Uterus (tissue), 4 donors: ENCODE results near the gene FCER1G. TPM values are rescaled to one million over a fixed set of nuclear protein-coding genes. Genes with fewer than 3 reads are reported as not detected.
"Not testable (repeated sequence)": the region's sequence is repeated elsewhere in the genome, so short reads cannot be mapped to it uniquely, and the experiment has no call there.

Source experiments
- DNase-seq, 2 donors: peaks; one replicate each; pipeline ENCODE4 v3.0.0-alpha.2; 2019 to 2020
- H3K27ac ChIP-seq, 2 donors: fragments of 200-600 bp; sonication (generic); 1 replicate in 1 of 2; 2 replicates in 1 of 2; pipeline ENCODE4 v1.5.1; 2016 to 2018
- H3K27me3 ChIP-seq, 2 donors: fragments of 200-600 bp; sonication (generic); one replicate each; pipeline ENCODE4 v1.5.1; 2018 to 2019; ENCODE audit warnings: control low read depth in 1 of 2
- H3K36me3 ChIP-seq, 2 donors: fragments of 200-600 bp; sonication (generic); one replicate each; pipeline ENCODE4 v1.5.1; 2019; ENCODE audit warnings: control low read depth in 1 of 2
- H3K4me1 ChIP-seq, 2 donors: fragments of 200-600 bp; sonication (generic); one replicate each; pipeline ENCODE4 v1.5.1; 2018 to 2019; ENCODE audit warnings: control low read depth in 1 of 2
- H3K4me3 ChIP-seq, 2 donors: fragments of 200-600 bp; sonication (generic); 1 replicate in 1 of 2; 2 replicates in 1 of 2; pipeline ENCODE4 v1.5.1; 2018 to 2019; ENCODE audit warnings: mild to moderate bottlenecking in 1 of 2
- H3K9me3 ChIP-seq, 2 donors: fragments of 200-600 bp; sonication (generic); one replicate each; pipeline ENCODE4 v1.5.1; 2019; ENCODE audit warnings: control low read depth in 1 of 2
- POLR2A ChIP-seq, 2 donors: fragments of 450-650 bp; IDR thresholded peaks; one replicate each; pipeline ENCODE4 v1.6.1; 2016; ENCODE audit warnings: antibody characterized with exemption in 2 of 2, mild to moderate bottlenecking in 1 of 2, moderate library complexity in 1 of 2
- intact Hi-C: fragments of 100-400 bp; cut with DNase I; formaldehyde crosslinking; loops from one replicate; pipeline ENCODE4 v1.15.1; 2023; ENCODE audit warnings: low total_unique reads
- total RNA-seq, 4 donors: library from RNA; depleted of rRNA in 3 of 4; stranded (reverse); fragments of >200 nt in 3 of 4; gene quantifications; one replicate each; pipeline versions ENCODE4 v1.1.0 to v1.2.4, GENCODE V29; 2014 to 2023
- TF ChIP-seq, protein P1 (sequence below), 4 experiments: fragments of 200-600 bp in 2 of 4; fragments of 450-650 bp in 2 of 4; sonication (generic) in 2 of 4; IDR thresholded peaks; one replicate each; pipeline ENCODE4 v1.5.1; 2016 to 2019; ENCODE audit warnings: antibody characterized with exemption in 4 of 4, mild to moderate bottlenecking in 2 of 4, moderate library complexity in 1 of 4
- donor health status: DM: yes; HTN: yes; CAD: no.

The FCER1G gene
- total RNA-seq, 4 donors from 2014 or later, result 1.3 to 39.4 (median 12.6) TPM

DNA sequence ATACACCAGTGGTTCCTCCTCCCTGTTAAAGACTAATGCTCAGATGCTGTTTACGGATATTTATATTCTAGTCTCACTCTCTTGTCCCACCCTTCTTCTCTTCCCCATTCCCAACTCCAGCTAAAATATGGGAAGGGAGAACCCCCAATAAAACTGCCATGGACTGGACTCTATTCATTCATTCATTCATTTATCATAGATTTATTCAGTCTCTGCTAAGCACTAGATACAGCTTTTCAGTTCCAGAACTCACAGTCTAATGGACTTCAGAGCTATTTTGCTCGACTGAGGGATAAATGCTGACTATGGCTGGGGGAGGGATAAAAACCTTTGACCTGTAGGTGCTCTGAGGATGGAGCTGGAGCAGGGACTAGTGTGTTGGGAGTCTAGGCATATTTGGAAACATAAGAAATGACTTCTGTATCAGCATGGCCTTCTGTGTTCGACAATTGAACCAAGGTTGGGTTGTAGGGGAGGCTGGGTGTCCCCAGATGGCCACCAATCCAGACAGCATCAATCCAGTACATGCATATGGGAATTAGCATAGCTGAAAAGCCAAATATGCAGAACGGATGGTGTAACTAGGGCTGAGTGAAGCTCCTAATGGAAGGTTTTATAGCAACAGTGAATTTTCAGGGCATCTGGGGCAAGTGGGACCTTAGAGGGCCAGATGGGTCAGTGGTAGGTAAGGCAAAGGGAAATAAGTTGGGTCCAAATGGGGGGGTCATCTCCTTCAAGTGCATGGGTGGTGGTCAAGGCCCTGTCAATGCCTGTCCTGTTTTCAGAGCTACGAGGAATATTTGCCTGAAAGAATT lies 4.2 kb downstream of the FCER1G start:
- H3K27me3 ChIP-seq, result no peaks in the 10 kb centered on the region
- H3K4me1 ChIP-seq, result no peaks in the 10 kb centered on the region
- no peak for DNase-seq
- H3K36me3 ChIP-seq, result no peaks in the 10 kb centered on the region
- no peak overlapping the region for H3K27ac ChIP-seq
- intact Hi-C loops, result loop anchor here (10.0 kb wide), 1 partner anchor 1014 kb away; the partner anchor contains the start of gene PEA15
- no peak for TF ChIP-seq POLR2A (IDR thresholded peaks at IDR 0.05)
- TF ChIP-seq, protein P1, sequence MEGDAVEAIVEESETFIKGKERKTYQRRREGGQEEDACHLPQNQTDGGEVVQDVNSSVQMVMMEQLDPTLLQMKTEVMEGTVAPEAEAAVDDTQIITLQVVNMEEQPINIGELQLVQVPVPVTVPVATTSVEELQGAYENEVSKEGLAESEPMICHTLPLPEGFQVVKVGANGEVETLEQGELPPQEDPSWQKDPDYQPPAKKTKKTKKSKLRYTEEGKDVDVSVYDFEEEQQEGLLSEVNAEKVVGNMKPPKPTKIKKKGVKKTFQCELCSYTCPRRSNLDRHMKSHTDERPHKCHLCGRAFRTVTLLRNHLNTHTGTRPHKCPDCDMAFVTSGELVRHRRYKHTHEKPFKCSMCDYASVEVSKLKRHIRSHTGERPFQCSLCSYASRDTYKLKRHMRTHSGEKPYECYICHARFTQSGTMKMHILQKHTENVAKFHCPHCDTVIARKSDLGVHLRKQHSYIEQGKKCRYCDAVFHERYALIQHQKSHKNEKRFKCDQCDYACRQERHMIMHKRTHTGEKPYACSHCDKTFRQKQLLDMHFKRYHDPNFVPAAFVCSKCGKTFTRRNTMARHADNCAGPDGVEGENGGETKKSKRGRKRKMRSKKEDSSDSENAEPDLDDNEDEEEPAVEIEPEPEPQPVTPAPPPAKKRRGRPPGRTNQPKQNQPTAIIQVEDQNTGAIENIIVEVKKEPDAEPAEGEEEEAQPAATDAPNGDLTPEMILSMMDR (IDR thresholded peaks at IDR 0.05), result no peak
- no peaks in the 10 kb centered on the region for H3K9me3 ChIP-seq
- H3K4me3 ChIP-seq, result no peak overlapping the region

DNA sequence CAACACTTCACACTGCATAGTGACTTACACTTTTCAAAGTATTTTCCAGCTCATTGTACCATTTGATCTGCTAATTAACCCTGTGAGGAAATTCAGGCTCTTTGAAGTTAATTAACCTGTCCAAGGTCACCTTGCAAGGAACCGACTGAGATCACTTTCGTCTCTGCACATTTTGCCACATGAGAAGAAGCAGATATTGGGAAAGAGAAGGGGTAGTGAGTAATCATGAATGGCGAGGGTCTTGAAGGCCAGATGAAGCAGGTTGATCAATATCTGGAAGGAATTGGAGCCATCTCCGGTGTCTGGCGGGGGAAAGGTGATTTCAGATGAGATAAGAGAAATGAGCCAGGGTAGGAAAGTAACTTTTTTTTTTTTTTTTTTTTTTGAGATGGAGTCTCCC lies 4.9 kb downstream of the FCER1G start:
- intact Hi-C loops, result no loop called here
- no peaks in the 10 kb centered on the region for H3K9me3 ChIP-seq

DNA sequence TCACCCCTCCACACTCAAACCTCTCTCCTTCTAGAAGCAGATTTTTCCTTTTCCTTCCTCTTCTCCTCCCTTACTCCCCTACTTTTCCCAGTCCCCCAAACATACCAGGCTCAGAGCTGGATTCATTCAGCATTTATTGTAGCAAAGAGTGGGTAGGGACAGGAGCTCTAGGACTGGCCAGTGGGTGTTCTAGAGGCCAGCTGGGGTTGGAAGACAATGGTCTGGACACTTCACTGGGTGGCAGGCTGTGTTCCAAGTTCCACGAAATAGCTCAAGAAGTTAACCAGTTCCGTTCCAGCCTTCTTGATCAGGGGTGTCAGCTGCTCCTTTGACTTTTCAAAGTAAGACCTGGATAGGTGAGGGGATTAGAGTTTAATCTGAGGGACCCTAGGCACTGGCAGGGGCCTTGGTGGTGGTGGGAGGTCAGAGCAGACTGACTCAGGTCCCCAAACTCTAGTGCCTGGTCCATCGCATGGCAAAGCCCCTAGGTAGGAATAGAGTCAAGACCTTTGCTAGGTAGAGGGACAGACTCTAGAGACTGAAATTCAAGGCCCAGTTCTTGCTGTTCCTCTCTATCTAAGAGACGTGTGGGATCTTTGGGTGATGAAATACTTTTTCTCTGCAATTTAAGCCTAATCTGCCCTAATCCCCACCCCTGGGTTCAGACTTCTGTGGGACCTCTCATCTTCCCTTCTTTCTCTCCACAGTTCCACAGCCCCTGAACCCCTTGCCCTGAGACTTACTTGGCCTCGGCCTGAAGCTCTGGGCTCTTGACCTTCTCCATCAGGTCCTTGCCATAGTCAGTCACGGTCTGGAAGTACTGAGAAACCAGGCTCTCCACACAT lies 7.3 kb downstream of the FCER1G start:
- Histone ChIP-seq H3K27ac (no peak overlapping the region), H3K4me3 (no peak overlapping the region), H3K9me3 (no peaks in the 10 kb centered on the region), H3K36me3 (no peaks in the 10 kb centered on the region), H3K27me3 (no peaks in the 10 kb centered on the region), H3K4me1 (peaks cover 2 to 8% of the 10 kb centered on the region in 2 donors)
- TF ChIP-seq, protein P1 (IDR thresholded peaks at IDR 0.05), result no peak
- TF ChIP-seq POLR2A (IDR thresholded peaks at IDR 0.05), result no peak
- intact Hi-C loops, result no loop called here
- no peak for DNase-seq

More for the DNA sequence above, 4.9 kb downstream of the FCER1G start:
- Histone ChIP-seq H3K36me3 (no peaks in the 10 kb centered on the region), H3K4me3 (no peak overlapping the region), H3K4me1 (no peaks in the 10 kb centered on the region), H3K27me3 (no peaks in the 10 kb centered on the region), H3K27ac (no peak overlapping the region)
- TF ChIP-seq, protein P1 (IDR thresholded peaks at IDR 0.05), result no peak
- no peak for DNase-seq

DNA sequence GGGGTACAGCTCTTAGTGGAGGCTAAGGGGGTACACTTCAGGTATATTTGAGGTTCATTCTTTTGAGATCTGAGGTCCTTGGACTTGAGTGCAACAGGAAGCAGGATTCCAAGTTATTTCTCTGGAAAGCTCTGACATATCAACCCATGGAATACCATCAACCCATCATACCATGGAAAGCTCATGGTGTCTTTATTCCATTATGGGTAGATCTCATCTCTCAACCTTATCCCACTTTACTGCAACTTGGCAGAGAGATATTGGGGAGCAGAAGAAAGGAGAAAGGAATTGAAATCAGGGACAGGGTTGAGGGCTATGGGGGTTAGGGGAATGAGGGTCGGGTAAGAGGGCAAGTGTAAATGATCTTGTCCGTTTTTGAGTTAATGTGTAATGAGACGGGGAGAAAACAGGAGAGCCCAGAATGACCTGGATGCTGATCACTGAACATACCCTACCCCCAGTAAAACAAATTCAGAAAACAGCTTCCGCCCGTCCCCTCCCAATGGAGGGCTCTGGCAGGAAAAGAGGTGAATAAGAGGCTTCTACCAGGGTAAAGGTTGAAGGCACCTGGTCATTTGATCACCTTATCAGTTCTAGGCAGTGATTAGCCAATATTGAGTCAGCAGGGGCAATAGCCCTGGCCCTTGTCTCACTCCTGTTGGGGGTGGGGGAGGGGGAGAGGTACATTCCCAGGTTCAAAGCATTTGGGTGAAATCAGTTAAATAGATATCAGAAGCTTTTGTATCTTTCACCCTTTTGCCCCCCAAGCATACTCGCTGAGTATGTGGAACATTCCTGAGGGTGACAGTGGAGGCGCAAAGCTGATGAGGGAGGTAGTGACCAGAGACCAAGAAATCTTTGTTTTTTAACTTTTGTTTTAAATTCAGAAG lies 9.0 kb downstream of the FCER1G start:
- Histone ChIP-seq H3K27ac (no peak overlapping the region), H3K27me3 (no peaks in the 10 kb centered on the region), H3K4me1 (peaks cover 2 to 8% of the 10 kb centered on the region in 2 donors), H3K4me3 (no peak overlapping the region), H3K9me3 (no peaks in the 10 kb centered on the region), H3K36me3 (no peaks in the 10 kb centered on the region)
- TF ChIP-seq, protein P1 (IDR thresholded peaks at IDR 0.05), result no peak
- TF ChIP-seq POLR2A (IDR thresholded peaks at IDR 0.05), result no peak
- intact Hi-C loops, result no loop called here
- no peak for DNase-seq

DNA sequence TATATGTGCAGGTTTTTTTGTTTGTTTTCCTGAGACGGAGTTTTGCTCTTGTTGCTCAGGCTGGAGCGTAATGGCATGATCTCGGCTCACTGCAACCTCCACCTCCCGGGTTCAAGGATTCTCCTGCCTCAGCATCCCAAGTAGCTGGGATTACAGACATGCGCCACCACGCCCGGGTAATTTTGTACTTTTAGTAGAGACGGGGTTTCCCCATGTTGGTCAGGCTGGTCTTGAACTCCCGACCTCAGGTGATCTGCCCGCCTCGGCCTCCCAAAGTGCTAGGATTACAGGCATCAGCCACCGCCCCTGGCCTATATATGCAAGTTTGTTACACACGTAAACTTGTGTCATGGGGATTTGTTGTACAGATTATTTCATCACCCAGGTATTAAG lies 9.6 kb downstream of the FCER1G start:
- H3K4me3 ChIP-seq, intact Hi-C loops, H3K27me3 ChIP-seq, H3K4me1 ChIP-seq, H3K9me3 ChIP-seq, DNase-seq, H3K36me3 ChIP-seq, H3K27ac ChIP-seq: not testable (repeated sequence)
